BE2C (cell line): Measurements from ENCODE around the gene ADGRV1.
A peak's percentile ranks its signal among the peaks of the same experiment; 100 is the strongest.
"Not testable (repeated sequence)": the region's sequence is repeated elsewhere in the genome, so short reads cannot be mapped to it uniquely, and the experiment has no call there.

Experiments
- DNase-seq: peaks from one replicate; pipeline ENCODE4 v3.0.0-alpha.2; 2020
- H3K27me3 ChIP-seq: fragments of 250-450 bp; sonication (Bioruptor Pico); 2 replicates; pipeline ENCODE4 v1.5.1; 2020; ENCODE audit warnings: mild to moderate bottlenecking
- H3K36me3 ChIP-seq: fragments of 250-450 bp; sonication (Bioruptor Pico); 2 replicates; pipeline ENCODE4 v1.5.1; 2020; ENCODE audit warnings: mild to moderate bottlenecking
- H3K4me1 ChIP-seq: fragments of 250-450 bp; sonication (Bioruptor Pico); 2 replicates; pipeline ENCODE4 v1.5.1; 2020
- H3K4me3 ChIP-seq: 2 replicates; pipeline ENCODE4 v1.5.1; 2011; ENCODE audit warnings: low read depth, low read length
- H3K9me3 ChIP-seq: fragments of 250-450 bp; sonication (Bioruptor Pico); 2 replicates; pipeline ENCODE4 v1.5.1; 2020
- CTCF ChIP-seq: IDR thresholded peaks from 2 replicates; pipeline ENCODE4 v1.5.1; 2012; ENCODE audit warnings: mild to moderate bottlenecking, low read depth, low read length

The ADGRV1 gene

GRCh38 chr5:90793183-90793582 is 234.6 kb downstream of the ADGRV1 start:
- no peak for DNase-seq
- H3K36me3 ChIP-seq: no peaks in the 10 kb centered on the region
- H3K4me3 ChIP-seq: no peak overlapping the region
- H3K9me3 ChIP-seq: no peaks in the 10 kb centered on the region
- TF ChIP-seq CTCF: peak; percentile 26; the same call in 1 of the 2 replicates
- no peaks in the 10 kb centered on the region for H3K4me1 ChIP-seq
- peaks cover 4% of the 10 kb centered on the region; the same call in 1 of the 2 replicates for H3K27me3 ChIP-seq

DNA sequence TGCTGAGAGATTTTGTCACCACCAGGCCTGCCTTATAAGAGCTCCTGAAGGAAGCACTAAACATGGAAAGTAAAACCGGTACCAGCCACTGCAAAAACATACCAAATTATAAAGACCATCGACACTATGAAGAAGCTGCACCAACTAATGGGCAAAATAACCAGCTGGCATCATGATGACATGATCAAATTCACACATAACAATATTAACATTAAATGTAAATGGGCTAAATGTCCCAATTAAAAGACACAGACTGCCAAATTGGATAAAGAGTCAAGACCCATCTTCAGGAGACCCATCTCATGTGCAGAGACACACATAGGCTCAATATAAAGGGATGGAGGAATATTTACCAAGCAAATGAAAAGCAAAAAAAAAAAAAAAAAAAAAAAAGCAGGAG is 238.3 kb downstream of the ADGRV1 start:
- not testable (repeated sequence) for H3K4me3 ChIP-seq, H3K27me3 ChIP-seq, H3K9me3 ChIP-seq, H3K4me1 ChIP-seq, DNase-seq, H3K36me3 ChIP-seq

GRCh38 chr5:90800082-90800481 is 241.5 kb downstream of the ADGRV1 start:
- H3K4me3 ChIP-seq, H3K27me3 ChIP-seq, H3K36me3 ChIP-seq, DNase-seq, H3K9me3 ChIP-seq, H3K4me1 ChIP-seq: not testable (repeated sequence)

DNA sequence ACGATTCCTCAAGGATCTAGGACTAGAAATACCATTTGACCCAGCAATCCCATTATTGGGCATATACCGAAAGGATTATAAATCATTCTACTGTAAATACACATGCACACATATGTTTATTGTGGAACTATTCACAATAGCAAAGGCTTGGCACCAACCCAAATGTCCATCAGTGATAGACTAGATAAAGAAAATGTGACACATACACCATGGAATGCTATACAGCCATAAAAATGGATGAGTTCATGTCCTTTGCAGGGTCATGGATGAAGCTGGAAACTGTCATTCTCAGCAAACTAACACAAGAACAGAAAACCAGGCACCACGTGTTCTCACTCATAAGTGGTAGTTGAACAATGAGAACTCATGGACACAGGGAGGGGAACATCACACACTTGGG is 241.9 kb downstream of the ADGRV1 start:
- not testable (repeated sequence) for H3K27me3 ChIP-seq, H3K4me1 ChIP-seq, H3K4me3 ChIP-seq, DNase-seq, H3K36me3 ChIP-seq, H3K9me3 ChIP-seq

DNA sequence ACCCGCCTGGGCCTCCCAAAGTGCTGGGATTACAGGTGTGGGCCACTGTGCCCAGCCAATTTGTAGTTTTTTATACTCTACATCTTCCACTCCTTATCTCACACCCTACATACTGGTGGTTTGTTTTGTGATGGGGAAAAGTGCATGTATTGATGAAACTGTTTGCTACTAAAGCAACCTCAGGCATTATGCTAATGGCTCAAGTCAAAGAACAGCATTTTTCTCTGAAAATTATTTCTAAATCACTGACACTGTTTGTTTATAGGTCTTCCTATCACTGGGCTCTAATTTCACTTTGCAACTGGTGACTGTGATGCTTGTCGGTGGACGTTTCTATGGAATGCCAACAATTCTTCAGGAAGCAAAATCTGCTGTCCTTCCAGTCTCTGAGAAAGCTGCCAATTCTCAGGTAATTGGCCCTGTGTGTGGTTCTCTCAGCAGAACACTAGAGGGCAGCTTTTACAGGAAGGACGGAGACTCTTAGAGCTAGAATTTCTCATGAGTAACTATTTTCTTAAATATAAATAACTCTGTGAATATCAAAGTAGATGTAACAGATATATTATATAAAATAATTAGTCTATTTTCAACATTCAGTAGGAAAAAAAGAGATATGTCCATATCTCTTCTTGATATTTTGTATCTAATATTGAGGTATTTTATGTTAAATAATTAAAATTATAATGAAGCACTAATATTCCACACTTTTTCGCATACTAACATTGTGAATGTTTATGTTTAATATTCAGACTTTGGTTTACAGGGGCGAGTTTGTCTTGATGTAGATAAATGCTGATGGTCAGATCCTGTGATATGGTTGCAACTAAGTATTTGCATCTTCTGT is 244.1 kb downstream of the ADGRV1 start:
- Histone ChIP-seq H3K36me3 (no peaks in the 10 kb centered on the region), H3K4me3 (no peak overlapping the region), H3K27me3 (peaks cover 7% of the 10 kb centered on the region), H3K9me3 (no peaks in the 10 kb centered on the region), H3K4me1 (no peaks in the 10 kb centered on the region)
- TF ChIP-seq CTCF: peak; percentile 91
- DNase-seq: peak; percentile 23

GRCh38 chr5:90803381-90803780 is 244.8 kb downstream of the ADGRV1 start:
- peak; percentile 25; the same call in 1 of the 2 replicates for TF ChIP-seq CTCF
- Histone ChIP-seq H3K9me3 (no peaks in the 10 kb centered on the region), H3K36me3 (no peaks in the 10 kb centered on the region), H3K4me3 (no peak overlapping the region), H3K4me1 (no peaks in the 10 kb centered on the region), H3K27me3 (peaks cover 7% of the 10 kb centered on the region)
- no peak for DNase-seq

DNA sequence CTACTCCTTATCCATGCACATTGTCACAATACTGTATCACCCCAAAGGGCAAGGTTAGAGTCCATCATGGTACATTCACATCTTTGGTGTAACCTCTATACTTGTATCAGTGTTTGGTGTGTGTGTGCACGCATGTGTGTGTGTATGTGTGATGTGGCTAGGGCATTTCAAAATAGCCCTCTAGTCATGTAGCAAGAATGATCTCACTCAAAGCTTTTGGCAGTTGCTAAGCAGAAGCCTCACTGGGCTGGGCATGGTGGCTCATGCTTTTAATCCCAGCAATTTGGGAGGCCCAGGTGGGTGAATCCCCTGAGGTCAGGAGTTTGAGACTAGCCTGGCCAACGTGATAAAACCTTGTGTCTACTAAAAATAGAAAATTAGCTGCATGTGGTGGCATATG is 245.3 kb downstream of the ADGRV1 start:
- TF ChIP-seq CTCF: no peak
- no peak overlapping the region for H3K4me3 ChIP-seq
- no peaks in the 10 kb centered on the region for H3K9me3 ChIP-seq
- no peaks in the 10 kb centered on the region for H3K4me1 ChIP-seq
- H3K36me3 ChIP-seq: no peaks in the 10 kb centered on the region
- peaks cover 7% of the 10 kb centered on the region for H3K27me3 ChIP-seq
- DNase-seq: no peak
